Neural progenitor cell (in vitro differentiated cells): Measurements from ENCODE around the gene WDR20. TPM values are rescaled to one million over a fixed set of nuclear protein-coding genes. Genes with fewer than 3 reads are reported as not detected.

Experiments
- DNase-seq: peaks from one replicate; pipeline ENCODE4 v3.0.0-alpha.2; 2016; ENCODE audit warnings: low spot score
- H2AFZ ChIP-seq: fragments of 200-600 bp; sonication (generic); replicated peaks from 2 replicates; pipeline ENCODE4 v1.6.1; 2016; ENCODE audit warnings: antibody characterized with exemption
- H3F3A ChIP-seq: fragments of 200-600 bp; sonication (generic); 2 replicates; pipeline ENCODE4 v1.6.1; 2016; ENCODE audit warnings: antibody characterized with exemption, low read depth
- H3K27ac ChIP-seq: fragments of 200-600 bp; sonication (generic); 2 replicates; pipeline ENCODE4 v1.5.1; 2016; ENCODE audit warnings: mild to moderate bottlenecking
- H3K27me3 ChIP-seq: fragments of 200-600 bp; sonication (generic); 2 replicates; pipeline ENCODE4 v1.6.1; 2016; ENCODE audit warnings: mild to moderate bottlenecking, moderate library complexity
- H3K36me3 ChIP-seq: fragments of 200-600 bp; sonication (generic); 2 replicates; pipeline ENCODE4 v1.5.1; 2016
- H3K4me1 ChIP-seq: fragments of 200-600 bp; sonication (generic); 2 replicates; pipeline ENCODE4 v1.6.1; 2016; ENCODE audit warnings: mixed run types
- H3K4me2 ChIP-seq: fragments of 200-600 bp; sonication (generic); 2 replicates; pipeline ENCODE4 v1.6.1; 2016
- H3K4me3 ChIP-seq: fragments of 200-600 bp; sonication (generic); 2 replicates; pipeline ENCODE4 v1.5.1; 2016
- H3K79me2 ChIP-seq: fragments of 200-600 bp; sonication (generic); 2 replicates; pipeline ENCODE4 v1.6.1; 2016; ENCODE audit warnings: low read depth
- H3K9ac ChIP-seq: fragments of 200-600 bp; sonication (generic); 2 replicates; pipeline ENCODE4 v1.6.1; 2016
- H3K9me3 ChIP-seq: fragments of 200-600 bp; sonication (generic); 2 replicates; pipeline ENCODE4 v1.5.1; 2016; ENCODE audit warnings: low read depth
- H4K20me1 ChIP-seq: fragments of 200-600 bp; sonication (generic); 2 replicates; pipeline ENCODE4 v1.6.1; 2016; ENCODE audit warnings: low read depth
- H3K27ac Mint-ChIP-seq: 3 replicates; pipeline ENCODE4 v1.8.0; 2021; ENCODE audit warnings: mixed read lengths
- H3K27me3 Mint-ChIP-seq: 2 replicates; pipeline ENCODE4 v1.8.0; 2022; ENCODE audit warnings: low read depth, mild to moderate bottlenecking, inconsistent platforms, moderate library complexity, mixed read lengths; ENCODE audit not compliant: insufficient read depth
- H3K36me3 Mint-ChIP-seq: 3 replicates; pipeline ENCODE4 v1.8.0; 2021; ENCODE audit warnings: mixed read lengths
- H3K4me1 Mint-ChIP-seq: 3 replicates; pipeline ENCODE4 v1.8.0; 2021; ENCODE audit warnings: mixed read lengths
- H3K4me3 Mint-ChIP-seq: 3 replicates; pipeline ENCODE4 v1.8.0; 2021; ENCODE audit warnings: mild to moderate bottlenecking, moderate library complexity, mixed read lengths
- H3K9me3 Mint-ChIP-seq: 3 replicates; pipeline ENCODE4 v1.8.0; 2020; ENCODE audit warnings: mixed read lengths
- EZH2 ChIP-seq: fragments of 200-600 bp; sonication (generic); IDR thresholded peaks from 2 replicates; pipeline ENCODE4 v1.6.1; 2017; ENCODE audit warnings: antibody characterized with exemption, mild to moderate bottlenecking, moderate library complexity
- EZH2phosphoT487 ChIP-seq: fragments of 200-600 bp; sonication (generic); IDR thresholded peaks from 2 replicates; pipeline ENCODE4 v1.6.1; 2017; ENCODE audit warnings: antibody characterized with exemption
- total RNA-seq: library from RNA; depleted of rRNA; stranded (reverse); fragments of >200 nt; gene quantifications from 2 replicates; pipeline ENCODE4 v1.2.3, GENCODE V29; 2015; ENCODE audit warnings: low replicate concordance
- TF ChIP-seq, protein P1 (sequence below): fragments of 200-600 bp; sonication (generic); IDR thresholded peaks from 2 replicates; pipeline ENCODE4 v1.5.1; 2017; ENCODE audit warnings: antibody characterized with exemption, mild to moderate bottlenecking

The WDR20 gene
- total RNA-seq, 1 donor from 2014 or later: 22.4 TPM

- Histone ChIP-seq H3K4me3 (no peak overlapping the region), H3K9me3 (no peaks in the 10 kb centered on the region), H3K79me2 (no peaks in the 10 kb centered on the region), H3K36me3 (no peaks in the 10 kb centered on the region), H3K27ac (no peak overlapping the region), H4K20me1 (no peaks in the 10 kb centered on the region), H3K27me3 (no peaks in the 10 kb centered on the region), H2AFZ (peak overlapping the region; percentile 76), H3K4me2 (peak overlapping the region; percentile 38), H3K9ac (no peak overlapping the region), H3F3A (peaks cover 2% of the 10 kb centered on the region), H3K4me1 (peaks cover 7% of the 10 kb centered on the region)
- no peaks in the 10 kb centered on the region for H3K36me3 Mint-ChIP-seq
- no peak overlapping the region for H3K4me3 Mint-ChIP-seq
- peak; percentile 88 for DNase-seq
- H3K4me1 Mint-ChIP-seq: peaks cover 24% of the 10 kb centered on the region
- TF ChIP-seq, protein P1, sequence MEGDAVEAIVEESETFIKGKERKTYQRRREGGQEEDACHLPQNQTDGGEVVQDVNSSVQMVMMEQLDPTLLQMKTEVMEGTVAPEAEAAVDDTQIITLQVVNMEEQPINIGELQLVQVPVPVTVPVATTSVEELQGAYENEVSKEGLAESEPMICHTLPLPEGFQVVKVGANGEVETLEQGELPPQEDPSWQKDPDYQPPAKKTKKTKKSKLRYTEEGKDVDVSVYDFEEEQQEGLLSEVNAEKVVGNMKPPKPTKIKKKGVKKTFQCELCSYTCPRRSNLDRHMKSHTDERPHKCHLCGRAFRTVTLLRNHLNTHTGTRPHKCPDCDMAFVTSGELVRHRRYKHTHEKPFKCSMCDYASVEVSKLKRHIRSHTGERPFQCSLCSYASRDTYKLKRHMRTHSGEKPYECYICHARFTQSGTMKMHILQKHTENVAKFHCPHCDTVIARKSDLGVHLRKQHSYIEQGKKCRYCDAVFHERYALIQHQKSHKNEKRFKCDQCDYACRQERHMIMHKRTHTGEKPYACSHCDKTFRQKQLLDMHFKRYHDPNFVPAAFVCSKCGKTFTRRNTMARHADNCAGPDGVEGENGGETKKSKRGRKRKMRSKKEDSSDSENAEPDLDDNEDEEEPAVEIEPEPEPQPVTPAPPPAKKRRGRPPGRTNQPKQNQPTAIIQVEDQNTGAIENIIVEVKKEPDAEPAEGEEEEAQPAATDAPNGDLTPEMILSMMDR: peak; percentile 92
- no peak for TF ChIP-seq EZH2
- no peaks in the 10 kb centered on the region for H3K27me3 Mint-ChIP-seq
- no peaks in the 10 kb centered on the region for H3K9me3 Mint-ChIP-seq
- H3K27ac Mint-ChIP-seq: no peak overlapping the region
Observed at GRCh38 chr14:102096569-102097188, 43.0 kb upstream of the WDR20 start.

- no peaks in the 10 kb centered on the region for H3K27me3 Mint-ChIP-seq
- Histone ChIP-seq H3K27ac (no peak overlapping the region), H3K4me3 (no peak overlapping the region), H3K4me1 (peaks cover 7% of the 10 kb centered on the region), H3K79me2 (no peaks in the 10 kb centered on the region), H3K9ac (no peak overlapping the region), H2AFZ (no peak overlapping the region), H4K20me1 (no peaks in the 10 kb centered on the region), H3K4me2 (no peak overlapping the region), H3K36me3 (no peaks in the 10 kb centered on the region), H3F3A (peaks cover 2% of the 10 kb centered on the region), H3K27me3 (no peaks in the 10 kb centered on the region), H3K9me3 (no peaks in the 10 kb centered on the region)
- H3K4me1 Mint-ChIP-seq: peaks cover 24% of the 10 kb centered on the region
- H3K9me3 Mint-ChIP-seq: no peaks in the 10 kb centered on the region
- H3K4me3 Mint-ChIP-seq: no peak overlapping the region
- no peaks in the 10 kb centered on the region for H3K36me3 Mint-ChIP-seq
- DNase-seq: no peak
- TF ChIP-seq, protein P1: no peak
- TF ChIP-seq EZH2 (no peak), EZH2phosphoT487 (no peak)
- H3K27ac Mint-ChIP-seq: no peak overlapping the region
Observed at GRCh38 chr14:102097441-102098135, 42.1 kb upstream of the WDR20 start.

DNA sequence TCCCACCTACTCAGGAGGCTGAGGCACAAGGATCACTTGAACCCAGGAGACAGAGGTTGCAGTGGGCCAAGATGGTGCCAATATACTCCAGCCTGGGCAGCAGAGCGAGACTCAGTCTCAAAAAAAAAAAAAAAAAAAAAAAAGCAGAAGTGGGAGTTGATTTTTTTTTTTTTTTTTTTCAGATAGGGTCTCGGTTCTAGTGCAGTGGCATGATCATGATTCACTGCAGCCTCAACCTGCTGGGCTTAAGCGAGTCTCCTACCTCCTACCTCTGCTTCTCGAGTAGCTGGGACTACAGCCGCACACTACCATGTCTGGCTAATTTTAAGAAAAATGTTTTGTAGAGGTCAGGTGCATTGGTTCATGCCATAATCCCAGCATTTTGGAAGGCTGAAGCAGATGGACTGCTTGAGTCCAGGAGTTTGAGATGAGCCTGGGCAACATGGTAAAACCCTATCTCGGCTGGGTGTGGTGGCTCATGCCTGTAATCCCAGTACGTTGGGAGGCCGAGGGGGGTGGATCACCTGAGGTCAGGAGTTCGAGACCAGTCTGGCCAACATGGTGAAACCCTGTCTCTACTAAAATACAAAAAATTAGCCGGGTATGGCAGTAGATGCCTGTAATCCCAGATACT lies 36.5 kb upstream of the WDR20 start:
- Histone ChIP-seq H3K9ac (no peak overlapping the region), H3K9me3 (no peaks in the 10 kb centered on the region), H3K4me2 (no peak overlapping the region), H3K4me1 (no peaks in the 10 kb centered on the region), H3K27ac (no peak overlapping the region), H2AFZ (no peak overlapping the region), H3K36me3 (no peaks in the 10 kb centered on the region), H3K27me3 (no peaks in the 10 kb centered on the region), H3F3A (no peaks in the 10 kb centered on the region), H3K79me2 (no peaks in the 10 kb centered on the region), H3K4me3 (no peak overlapping the region), H4K20me1 (no peaks in the 10 kb centered on the region)
- H3K27me3 Mint-ChIP-seq: no peaks in the 10 kb centered on the region
- H3K4me1 Mint-ChIP-seq: peaks cover 11% of the 10 kb centered on the region
- no peak for DNase-seq
- no peaks in the 10 kb centered on the region for H3K36me3 Mint-ChIP-seq
- H3K4me3 Mint-ChIP-seq: no peak overlapping the region
- H3K9me3 Mint-ChIP-seq: no peaks in the 10 kb centered on the region
- TF ChIP-seq EZH2phosphoT487 (no peak), EZH2 (no peak)
- TF ChIP-seq, protein P1: no peak
- H3K27ac Mint-ChIP-seq: no peak overlapping the region
